Activated naive CD8-positive, alpha-beta T cell treated with anti-CD3 and anti-CD28 coated beads, Interleukin-2, amount 50 U/mL, for 16 hours (primary cell): ENCODE data around the gene SGIP1.
"Not testable (repeated sequence)": the region's sequence is repeated elsewhere in the genome, so short reads cannot be mapped to it uniquely, and the experiment has no call there.

Experiments
- DNase-seq: peaks from one replicate; pipeline ENCODE4 v3.0.0-alpha.2; 2020; ENCODE audit warnings: low read depth, low spot score

SGIP1 gene

DNA sequence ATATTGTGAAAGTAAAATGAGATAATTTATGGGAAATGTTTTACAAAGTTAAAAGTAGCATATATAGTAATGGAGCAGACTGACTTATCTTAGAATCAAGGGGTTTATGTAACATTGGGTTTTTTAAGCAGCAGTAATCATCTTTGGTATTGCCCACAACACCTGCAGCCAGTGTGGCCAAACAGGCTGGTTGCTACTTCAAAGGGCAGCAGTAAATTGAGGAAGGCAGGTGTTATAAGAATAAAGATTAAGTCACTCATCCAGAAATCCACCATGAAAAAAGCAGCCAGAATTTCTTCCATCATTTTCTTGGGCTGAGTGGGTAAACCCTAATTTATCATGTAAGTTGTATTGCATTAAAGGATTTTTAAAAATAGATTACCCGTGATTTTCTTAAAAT, 235.0 kb downstream of the SGIP1 start:
- no peak for DNase-seq

DNA sequence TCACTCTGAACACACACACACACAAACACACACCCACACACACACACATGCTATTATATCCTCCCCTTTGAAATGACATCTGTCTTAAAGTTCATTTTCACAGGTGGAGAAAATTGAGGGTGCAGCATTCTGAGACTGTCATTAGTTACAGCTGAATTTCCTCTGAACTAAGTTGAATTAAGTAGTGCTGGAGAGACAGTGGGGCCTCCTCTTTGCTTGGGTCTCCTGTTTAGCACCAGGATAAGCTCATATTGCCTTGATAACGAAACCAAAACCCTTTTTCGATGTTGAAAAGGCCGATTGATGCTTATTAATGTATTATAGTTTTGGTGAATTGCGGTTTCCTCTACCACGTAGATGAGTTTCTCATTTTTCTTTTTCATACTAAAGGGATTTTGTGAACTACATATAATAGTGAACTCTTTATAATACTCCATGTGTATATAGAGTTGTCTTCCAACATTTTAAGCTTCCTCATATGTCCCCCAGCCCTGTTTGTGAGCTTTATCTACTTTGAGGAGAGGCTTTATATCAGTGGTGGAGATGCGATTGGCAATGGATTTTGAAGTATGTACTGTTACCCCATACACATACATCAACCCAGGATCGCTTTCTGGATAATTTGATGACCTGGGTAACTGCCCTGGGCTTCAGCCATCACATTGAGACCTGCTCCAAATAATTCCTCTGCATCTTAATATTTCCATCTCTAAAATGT, 235.7 kb downstream of the SGIP1 start:
- no peak for DNase-seq

DNA sequence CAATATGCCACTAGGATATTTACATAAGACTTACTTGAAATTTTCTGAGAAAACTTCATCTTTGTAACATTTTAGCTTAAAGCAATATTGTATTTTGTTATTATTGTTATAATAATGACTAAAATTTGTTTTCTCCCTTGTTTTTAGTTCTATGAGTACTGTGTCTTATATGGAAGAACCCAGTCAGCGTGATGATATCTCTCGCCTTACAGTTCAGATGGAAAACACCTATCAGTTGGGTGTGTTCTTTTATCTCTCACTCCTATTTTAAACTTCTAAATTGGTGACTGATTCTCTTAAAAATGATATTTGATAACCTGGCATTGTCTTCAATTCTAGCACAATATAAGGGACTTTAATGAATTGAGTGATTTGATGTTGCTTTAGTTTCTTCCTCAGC, 236.3 kb downstream of the SGIP1 start:
- no peak for DNase-seq

DNA sequence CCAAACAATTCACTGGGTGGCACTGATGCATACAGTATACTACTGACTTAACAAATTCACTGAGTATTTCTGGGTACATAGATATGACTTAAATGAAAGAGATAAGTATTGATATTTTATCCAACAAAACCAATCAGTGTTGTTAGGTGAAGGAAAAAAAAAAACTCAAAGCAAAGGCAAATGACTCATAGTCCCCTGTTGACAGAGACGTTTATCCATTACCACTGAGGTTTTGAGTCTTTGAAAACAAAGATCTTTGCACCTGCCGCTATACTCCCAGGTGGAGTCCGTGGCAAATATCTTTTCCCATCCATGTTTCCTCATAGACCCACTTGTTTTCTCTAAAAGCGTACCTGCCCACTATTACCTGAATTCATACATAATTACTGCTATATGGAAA, 236.7 kb downstream of the SGIP1 start:
- no peak for DNase-seq

DNA sequence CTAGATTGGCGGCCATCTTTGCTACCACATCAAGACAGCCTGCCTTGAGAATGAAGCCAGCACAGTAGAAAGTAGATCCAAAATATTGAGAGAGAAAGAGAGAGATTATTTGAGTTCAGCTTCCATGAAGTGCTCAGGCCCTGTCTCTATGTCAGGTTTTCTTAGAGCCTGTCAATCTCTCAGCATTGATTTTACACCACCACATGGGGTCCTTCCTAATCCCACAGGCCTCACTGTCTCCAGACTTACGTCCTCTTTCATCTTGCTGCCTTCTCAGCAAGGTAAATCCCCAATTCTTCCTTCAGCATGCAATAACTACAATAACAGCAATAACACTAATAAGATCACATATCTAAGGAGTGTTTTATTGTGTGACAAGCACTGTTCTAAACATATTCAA, 239.3 kb downstream of the SGIP1 start:
- no peak for DNase-seq

DNA sequence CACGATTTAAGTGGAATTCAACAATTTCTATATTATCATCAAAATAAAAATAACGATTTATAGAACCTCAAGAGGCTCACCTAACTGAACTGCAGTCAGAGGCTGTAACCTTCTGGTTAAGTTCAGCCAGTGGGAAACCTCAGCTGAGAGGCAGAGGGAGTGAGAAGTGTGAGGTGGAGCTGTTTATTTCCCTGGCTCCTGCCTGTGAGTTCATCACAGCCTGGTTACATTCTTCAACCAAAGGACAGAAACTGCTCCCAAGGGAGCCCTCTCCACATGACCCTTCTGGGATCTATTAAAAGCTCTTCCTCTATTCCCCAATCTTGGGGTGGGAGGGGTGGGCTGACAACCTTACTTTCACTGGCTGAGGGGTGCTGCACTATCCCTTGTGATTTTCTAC, 240.5 kb downstream of the SGIP1 start:
- no peak for DNase-seq

DNA sequence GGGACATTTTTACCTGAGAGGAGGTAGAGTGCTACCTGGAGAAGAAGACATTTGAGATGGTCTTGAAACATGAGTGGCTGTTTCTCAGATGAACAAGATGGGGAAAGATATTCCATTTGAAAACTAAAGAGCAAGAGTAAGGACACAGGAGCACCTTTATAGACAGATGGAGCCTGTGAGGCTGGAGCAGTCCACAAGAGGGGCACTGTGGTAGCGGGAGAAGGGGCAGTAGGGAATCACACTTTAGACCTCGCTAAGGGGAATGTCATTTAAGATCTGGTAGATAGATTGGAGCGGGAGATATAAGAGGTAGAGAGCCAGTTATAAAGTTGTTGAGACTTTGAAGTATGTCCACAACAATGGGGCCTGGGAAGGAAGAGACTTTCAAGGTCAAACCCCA, 241.7 kb downstream of the SGIP1 start:
- DNase-seq: no peak

DNA sequence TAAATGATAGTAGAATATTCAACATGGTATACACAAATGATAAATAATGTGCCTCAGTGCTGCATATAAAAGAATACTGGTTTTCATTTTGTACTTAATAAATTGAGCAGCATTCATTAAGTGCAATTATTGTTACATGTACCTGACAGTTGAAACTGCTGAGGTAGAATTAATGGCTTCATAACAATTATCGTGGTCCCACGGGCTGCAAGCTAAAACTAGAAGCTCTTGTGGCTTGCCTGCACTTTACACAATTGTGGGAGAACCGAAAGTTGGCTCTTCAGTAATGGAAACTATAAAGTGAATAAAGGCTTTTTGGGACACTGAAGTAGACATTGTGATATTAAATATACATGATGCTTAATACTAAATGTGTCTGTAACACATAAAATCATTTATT, 243.9 kb downstream of the SGIP1 start:
- no peak for DNase-seq

DNA sequence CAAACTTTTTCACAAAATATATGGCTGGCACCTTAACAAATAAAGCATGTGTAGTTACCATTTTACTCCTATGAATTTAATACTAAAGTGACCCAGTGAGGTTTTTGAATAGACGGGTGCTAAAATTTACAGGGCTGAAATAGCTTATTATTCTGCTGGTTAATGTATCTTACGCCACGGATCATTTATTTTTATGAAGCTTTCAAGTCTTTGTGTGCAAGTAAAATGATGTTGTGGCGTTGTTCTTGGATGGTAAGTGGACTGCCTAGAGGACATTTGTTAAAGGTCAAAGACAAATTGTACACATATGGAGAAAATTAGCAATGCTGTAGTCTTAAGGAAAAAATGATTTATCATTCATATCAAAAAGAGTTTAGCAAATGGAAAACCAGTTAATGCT, 244.3 kb downstream of the SGIP1 start:
- DNase-seq: no peak

DNA sequence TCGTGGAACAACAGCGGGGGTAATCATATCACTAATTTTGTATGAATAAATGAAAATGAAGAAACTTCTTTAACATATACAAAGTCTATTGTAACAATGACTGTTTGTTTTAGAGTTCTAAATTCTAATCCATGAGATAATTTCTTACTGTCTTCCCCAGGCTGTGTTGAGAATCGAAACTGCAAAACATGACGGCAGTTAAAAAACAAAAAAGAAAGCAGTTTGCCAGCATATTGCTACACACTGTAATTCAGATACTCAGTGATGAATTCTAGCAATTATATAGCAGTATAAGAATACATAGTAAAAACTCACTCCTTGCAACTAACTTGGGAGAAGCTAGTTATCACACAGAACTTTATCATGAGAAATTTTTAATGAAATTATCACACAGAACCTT, 245.0 kb downstream of the SGIP1 start:
- DNase-seq: no peak

DNA sequence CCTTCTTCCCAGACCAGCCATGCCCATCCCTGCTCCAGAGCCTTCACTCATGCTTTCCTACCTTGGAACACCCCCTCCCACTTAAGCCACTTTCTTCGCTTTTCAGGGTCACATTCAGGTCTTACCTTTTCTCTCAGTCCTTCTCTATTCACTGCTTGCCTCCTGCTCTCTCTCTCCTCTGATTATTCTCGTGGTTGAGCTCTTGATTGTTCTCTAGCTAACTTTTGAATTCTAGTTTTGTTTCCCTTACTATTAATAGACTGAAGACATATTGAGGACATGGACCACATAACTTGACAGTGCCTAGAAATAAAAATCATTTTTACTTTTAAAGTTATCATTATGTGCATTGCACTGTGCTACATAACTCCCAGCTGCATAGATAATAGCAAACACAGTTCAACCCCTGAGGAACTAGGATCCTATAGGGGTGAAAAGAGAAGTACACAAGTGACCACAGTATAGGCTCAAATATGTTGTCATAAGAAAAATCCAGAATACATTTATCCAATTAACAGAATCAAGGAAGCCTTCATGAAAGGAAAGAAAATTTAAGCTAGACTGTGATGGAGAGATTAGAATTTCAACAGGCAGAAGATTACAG, 245.6 kb downstream of the SGIP1 start:
- DNase-seq: no peak

DNA sequence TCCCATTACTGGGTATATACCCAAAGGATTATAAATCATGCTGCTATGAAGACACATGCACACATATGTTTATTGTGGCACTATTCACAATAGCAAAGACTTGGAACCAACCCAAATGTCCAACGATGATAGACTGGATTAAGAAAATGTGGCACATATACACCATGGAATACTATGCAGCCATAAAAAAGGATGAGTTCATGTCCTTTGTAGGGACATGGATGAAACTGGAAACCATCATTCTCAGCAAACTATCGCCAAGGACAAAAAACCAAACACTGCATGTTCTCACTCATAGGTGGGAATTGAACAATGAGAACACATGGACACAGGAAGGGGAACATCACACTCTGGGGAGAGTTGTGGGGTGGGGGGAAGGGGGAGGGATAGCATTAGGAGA, 251.8 kb downstream of the SGIP1 start:
- DNase-seq: not testable (repeated sequence)

DNA sequence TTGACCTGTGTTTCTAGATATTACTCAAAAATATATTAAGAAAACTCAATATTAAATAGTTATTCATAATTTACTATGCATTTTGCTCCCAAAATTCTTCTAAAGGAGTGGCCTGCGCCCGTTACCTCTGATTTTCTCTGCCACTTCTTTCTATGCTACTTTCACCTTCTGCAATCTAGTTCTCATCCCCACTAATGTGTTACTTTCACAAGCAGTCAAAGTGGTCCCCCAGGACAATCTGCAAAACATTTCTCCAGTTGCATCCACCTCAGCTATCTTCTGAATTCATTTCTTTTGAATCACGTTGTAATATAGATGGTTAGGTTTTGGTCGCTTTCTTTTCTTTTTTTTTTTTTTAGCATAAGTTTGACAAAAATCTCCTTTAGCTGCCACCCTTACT, 253.7 kb downstream of the SGIP1 start:
- no peak for DNase-seq

DNA sequence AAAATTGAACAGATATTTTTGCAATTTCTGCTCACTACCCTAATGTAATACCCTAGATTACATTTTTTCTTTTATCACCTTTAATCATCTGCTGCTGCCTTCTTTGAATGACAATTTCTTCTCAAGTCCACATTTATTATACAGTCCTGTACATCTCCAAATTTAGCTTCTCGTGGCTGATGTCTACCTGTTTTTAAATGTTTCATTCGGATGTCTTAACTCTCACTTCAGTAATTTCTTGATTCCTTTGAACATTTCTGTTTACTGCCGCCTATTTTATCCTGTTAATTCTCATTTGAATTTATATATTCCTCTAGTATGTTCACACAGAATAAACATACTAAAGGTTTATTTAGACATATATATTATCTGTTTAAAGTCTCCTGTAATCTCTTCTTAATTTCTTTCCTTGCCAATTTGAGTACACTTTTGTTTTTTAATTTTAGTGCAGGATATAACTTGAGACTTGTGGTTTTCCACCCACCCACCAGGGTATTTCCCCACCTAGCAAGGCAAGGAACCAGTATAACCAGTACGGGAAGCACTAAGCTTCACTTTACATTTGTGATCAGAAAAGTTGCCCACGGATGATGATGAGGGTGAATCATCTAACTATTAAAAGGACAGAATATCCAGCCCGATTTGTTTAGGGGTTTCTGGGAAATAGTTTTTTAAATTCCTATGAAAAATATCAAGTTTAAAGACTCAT, 254.4 kb downstream of the SGIP1 start:
- DNase-seq: peak; percentile 40

DNA sequence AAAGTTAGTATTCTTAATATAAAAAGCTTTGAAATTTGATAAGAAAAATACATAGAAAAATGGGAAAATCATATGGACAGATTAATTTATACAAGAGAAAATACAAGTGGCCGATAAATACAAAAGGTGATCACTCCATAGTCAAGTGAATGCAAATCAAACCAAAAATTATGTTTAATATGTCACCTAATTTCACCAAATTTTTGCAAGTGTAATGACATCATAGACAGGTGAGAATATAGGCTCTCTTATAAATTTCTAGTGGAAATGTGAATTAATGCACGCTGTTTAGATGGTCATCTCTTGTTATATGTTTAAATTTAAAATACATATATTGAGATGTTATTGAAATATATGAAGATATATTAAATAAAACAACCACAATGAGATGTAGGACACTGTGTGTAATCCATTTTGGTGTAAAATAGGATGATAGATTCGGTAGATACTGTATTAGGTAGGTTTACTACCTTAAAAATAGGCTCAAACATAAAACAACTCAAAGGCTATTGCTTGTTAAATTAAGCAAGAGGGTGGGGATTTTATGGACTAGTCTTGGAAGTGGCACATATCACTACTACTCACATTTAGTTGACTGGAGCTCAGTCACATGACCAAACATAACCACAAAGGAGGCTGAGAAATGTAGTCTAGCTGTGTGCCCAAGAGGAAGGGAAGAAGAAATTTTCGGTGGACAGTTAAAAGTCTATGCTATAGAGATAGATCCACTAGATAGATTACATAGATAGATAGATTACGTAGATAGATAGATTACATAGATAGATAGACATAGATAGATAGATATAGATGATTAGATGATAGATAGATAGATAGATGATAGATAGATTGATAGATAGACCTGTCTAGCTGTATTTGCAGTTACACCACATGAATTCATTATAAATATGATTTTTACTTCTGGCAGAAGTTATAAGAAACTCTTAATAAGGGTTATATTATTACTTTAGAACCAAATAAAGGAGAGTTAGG, 258.0 kb downstream of the SGIP1 start:
- DNase-seq: no peak

DNA sequence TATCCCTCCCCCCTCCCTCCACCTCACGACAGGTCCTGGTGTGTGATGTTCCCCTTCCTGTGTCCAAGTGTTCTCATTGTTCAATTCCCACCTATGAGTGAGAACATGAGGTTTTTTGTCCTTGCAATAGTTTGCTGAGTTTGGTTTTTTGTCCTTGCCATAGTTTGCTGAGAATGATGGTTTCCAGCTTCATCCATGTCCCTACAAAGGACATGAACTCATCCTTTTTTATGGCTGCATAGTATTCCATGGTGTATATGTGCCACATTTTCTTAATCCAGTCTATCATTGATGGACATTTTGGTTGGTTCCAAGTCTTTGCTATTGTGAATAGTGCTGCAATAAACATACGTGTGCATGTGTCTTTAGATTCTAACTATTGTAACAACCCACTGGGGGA, 261.9 kb downstream of the SGIP1 start:
- not testable (repeated sequence) for DNase-seq
